Kasumi-1 (cell line): ENCODE data around the gene CSH2.
"Not testable (repeated sequence)": the region's sequence is repeated elsewhere in the genome, so short reads cannot be mapped to it uniquely, and the experiment has no call there.

Experiments used
- DNase-seq, 2 experiments: peaks; one replicate each; lab custom pipeline; 2025; lab: John Stamatoyannopoulos, UW

Gene CSH2

GRCh38 chr17:63873577-63873976 lies at the start of gene CSH2:
TSS of gene CSH2 (minus strand) at chr17:63873677. CDS start at chr17:63873614, 63 bp downstream.
- DNase-seq, result not testable (repeated sequence)

- DNase-seq, result not testable (repeated sequence)
These were observed 48.9 kb upstream of the CSH2 start for GRCh38 chr17:63922402-63922801.

- not testable (repeated sequence) for DNase-seq
These were observed 47.3 kb upstream of the CSH2 start for GRCh38 chr17:63920779-63921178.

GRCh38 chr17:63920050-63920449 lies 46.6 kb upstream of the CSH2 start:
- DNase-seq, result not testable (repeated sequence)

GRCh38 chr17:63919311-63919723 lies 45.8 kb upstream of the CSH2 start:
- peak; percentile 75 to 80 for DNase-seq

GRCh38 chr17:63918789-63919305 lies 45.4 kb upstream of the CSH2 start, which contains the start of gene GH1:
TSS of gene GH1 (minus strand) at chr17:63918839. CDS start at chr17:63918776, 63 bp downstream.
- not testable (repeated sequence) for DNase-seq

- DNase-seq, result no peak
These were observed 44.8 kb upstream of the CSH2 start for GRCh38 chr17:63918305-63918704.

- no peak for DNase-seq
These were observed 44.2 kb upstream of the CSH2 start for GRCh38 chr17:63917646-63918045.

- not testable (repeated sequence) for DNase-seq
These were observed 43.7 kb upstream of the CSH2 start for GRCh38 chr17:63917206-63917605.

- no peak for DNase-seq
These were observed 43.2 kb upstream of the CSH2 start for GRCh38 chr17:63916566-63917185.

- DNase-seq, result not testable (repeated sequence)
These were observed 42.3 kb upstream of the CSH2 start for GRCh38 chr17:63915753-63916152.

- no peak for DNase-seq
These were observed 41.0 kb upstream of the CSH2 start for GRCh38 chr17:63914471-63914870.

- DNase-seq, result peak; percentile 30 to 47
These were observed 38.2 kb upstream of the CSH2 start for GRCh38 chr17:63911657-63912100.

- DNase-seq, result no peak
These were observed 37.7 kb upstream of the CSH2 start, which contains the start of gene CSHL1 for GRCh38 chr17:63911041-63911635. TSS of gene CSHL1 (minus strand) at chr17:63911258. CDS start at chr17:63911196, 62 bp downstream.

- DNase-seq, result no peak
These were observed 36.6 kb upstream of the CSH2 start for GRCh38 chr17:63910096-63910495.

GRCh38 chr17:63909586-63909985 lies 36.1 kb upstream of the CSH2 start:
- not testable (repeated sequence) for DNase-seq

- peak; percentile 53 to 57 for DNase-seq
These were observed 33.8 kb upstream of the CSH2 start for GRCh38 chr17:63907161-63907778.

GRCh38 chr17:63904796-63905195 lies 31.3 kb upstream of the CSH2 start:
- DNase-seq, result not testable (repeated sequence)

- DNase-seq, result peak; percentile 41 to 45
These were observed 30.3 kb upstream of the CSH2 start for GRCh38 chr17:63903787-63904201.

- DNase-seq, result not testable (repeated sequence)
These were observed 28.5 kb upstream of the CSH2 start for GRCh38 chr17:63901971-63902370.

GRCh38 chr17:63898899-63899798 lies 25.7 kb upstream of the CSH2 start:
- not testable (repeated sequence) for DNase-seq
